Mesenchymal stem cell (in vitro differentiated cells and primary cell): ENCODE results near the gene KRT12.

Experiments used
- DNase-seq: peaks from one replicate; pipeline ENCODE4 v3.0.0-alpha.2; 2013
- H2AFZ ChIP-seq: one replicate; pipeline ENCODE4 v1.6.1; 2013; ENCODE audit warnings: low read depth, mild to moderate bottlenecking, control low read depth, inconsistent platforms, low read length, moderate library complexity
- H2AK5ac ChIP-seq: 2 replicates; pipeline ENCODE4 v1.6.1; 2013; ENCODE audit warnings: low read length, moderate library complexity, mild to moderate bottlenecking, inconsistent platforms; ENCODE audit not compliant: severe bottlenecking
- H2BK120ac ChIP-seq: one replicate; pipeline ENCODE4 v1.6.1; 2013; ENCODE audit warnings: low read depth, mild to moderate bottlenecking, inconsistent platforms, low read length, moderate library complexity
- H2BK12ac ChIP-seq, 2 experiments: one replicate each; pipeline ENCODE4 v1.6.1; 2013; ENCODE audit warnings: inconsistent platforms in 2 of 2, low read length in 2 of 2, mild to moderate bottlenecking in 2 of 2, moderate library complexity in 2 of 2, control low read depth in 1 of 2
- H2BK15ac ChIP-seq: one replicate; pipeline ENCODE4 v1.6.1; 2013; ENCODE audit warnings: mild to moderate bottlenecking, low read depth, inconsistent platforms; ENCODE audit not compliant: poor library complexity, severe bottlenecking
- H2BK5ac ChIP-seq: 2 replicates; pipeline ENCODE4 v1.6.1; 2013; ENCODE audit warnings: low read depth, mild to moderate bottlenecking, low read length, control low read depth, inconsistent platforms; ENCODE audit not compliant: poor library complexity, severe bottlenecking
- H3K14ac ChIP-seq, 2 experiments: one replicate each; pipeline ENCODE4 v1.6.1; 2013; ENCODE audit warnings: inconsistent platforms in 2 of 2, low read length in 2 of 2, control low read depth in 1 of 2, mild to moderate bottlenecking in 1 of 2, moderate library complexity in 1 of 2
- H3K18ac ChIP-seq, 2 experiments: one replicate each; pipeline ENCODE4 v1.6.1; 2013; ENCODE audit warnings: inconsistent platforms in 2 of 2, low read length in 2 of 2, control low read depth in 1 of 2, low read depth in 1 of 2, mild to moderate bottlenecking in 1 of 2
- H3K23ac ChIP-seq, 2 experiments: one replicate each; pipeline ENCODE4 v1.6.1; 2013; ENCODE audit warnings: inconsistent platforms in 2 of 2, low read length in 2 of 2, mild to moderate bottlenecking in 2 of 2, moderate library complexity in 2 of 2, control low read depth in 1 of 2
- H3K27ac ChIP-seq: 2 replicates; pipeline ENCODE4 v1.5.1; 2013; ENCODE audit warnings: mild to moderate bottlenecking, moderate library complexity, low read length, control low read depth, inconsistent platforms; ENCODE audit not compliant: poor library complexity, severe bottlenecking
- H3K27me3 ChIP-seq, 2 experiments: 2 replicates each; pipeline versions ENCODE4 v1.6.1 to v1.7.0; 2013; ENCODE audit warnings: low read length in 2 of 2, mild to moderate bottlenecking in 2 of 2, moderate library complexity in 2 of 2, control low read depth in 1 of 2, inconsistent platforms in 1 of 2; ENCODE audit not compliant: control insufficient read depth in 1 of 2, insufficient read depth in 1 of 2
- H3K36me3 ChIP-seq, 2 experiments: 2 replicates each; pipeline versions ENCODE4 v1.6.1 to v1.7.0; 2013; ENCODE audit warnings: low read length in 2 of 2, control low read depth in 1 of 2, inconsistent platforms in 1 of 2, low read depth in 1 of 2, mild to moderate bottlenecking in 1 of 2; ENCODE audit not compliant: insufficient read depth in 2 of 2, control insufficient read depth in 1 of 2
- H3K4ac ChIP-seq, 2 experiments: one replicate each; pipeline ENCODE4 v1.6.1; 2013; ENCODE audit warnings: inconsistent platforms in 2 of 2, low read length in 2 of 2, mild to moderate bottlenecking in 2 of 2, moderate library complexity in 2 of 2, control low read depth in 1 of 2, low read depth in 1 of 2
- H3K4me1 ChIP-seq: 2 replicates; pipeline ENCODE4 v1.6.1; 2013; ENCODE audit warnings: low read depth, low read length, control low read depth; ENCODE audit not compliant: control insufficient read depth, insufficient read depth
- H3K4me2 ChIP-seq: 2 replicates; pipeline ENCODE4 v1.6.1; 2013; ENCODE audit warnings: low read length, mild to moderate bottlenecking, inconsistent platforms; ENCODE audit not compliant: poor library complexity, severe bottlenecking
- H3K4me3 ChIP-seq, 2 experiments: 2 replicates each; pipeline versions ENCODE4 v1.5.1 to v1.7.0; 2013; ENCODE audit warnings: low read length in 2 of 2, mild to moderate bottlenecking in 2 of 2, control low read depth in 1 of 2, low read depth in 1 of 2; ENCODE audit not compliant: insufficient read depth in 1 of 2
- H3K79me1 ChIP-seq: replicated peaks from 2 replicates; pipeline ENCODE4 v1.6.1; 2013; ENCODE audit warnings: mild to moderate bottlenecking, control low read depth, low read length, inconsistent platforms; ENCODE audit not compliant: poor library complexity, severe bottlenecking
- H3K9ac ChIP-seq: 2 replicates; pipeline ENCODE4 v1.7.0; 2013; ENCODE audit warnings: mild to moderate bottlenecking, low read length, moderate library complexity
- H3K9me3 ChIP-seq: 2 replicates; pipeline ENCODE4 v1.7.0; 2013; ENCODE audit warnings: mild to moderate bottlenecking, low read length; ENCODE audit not compliant: control insufficient read depth
- H4K8ac ChIP-seq: one replicate; pipeline ENCODE4 v1.6.1; 2013; ENCODE audit warnings: inconsistent platforms, mild to moderate bottlenecking, low read length, moderate library complexity
- H4K91ac ChIP-seq: one replicate; pipeline ENCODE4 v1.6.1; 2013; ENCODE audit warnings: mild to moderate bottlenecking, low read length, inconsistent platforms
- WGBS: methylation state at CpG from one replicate; pipeline ENCODE4 v1.1.7; 2013; ENCODE audit warnings: mixed read lengths; 5-methylcytosine and 5-hydroxymethylcytosine counted together

The KRT12 gene

GRCh38 chr17:40836020-40836419 lies 31.0 kb downstream of the KRT12 start:
- Histone ChIP-seq H3K9ac (no peak overlapping the region), H4K8ac (no peak overlapping the region), H3K27me3 (no peaks in the 10 kb centered on the region), H2BK12ac (no peak overlapping the region), H3K14ac (no peak overlapping the region), H3K79me1 (peaks cover 5% of the 10 kb centered on the region), H3K23ac (no peak overlapping the region), H4K91ac (no peak overlapping the region), H3K9me3 (no peaks in the 10 kb centered on the region), H3K4me2 (no peak overlapping the region), H2BK5ac (no peak overlapping the region), H3K4me3 (no peak overlapping the region), H2BK120ac (no peak overlapping the region), H2AFZ (no peak overlapping the region), H2AK5ac (no peak overlapping the region), H3K27ac (no peak overlapping the region), H2BK15ac (no peak overlapping the region), H3K18ac (no peak overlapping the region), H3K4me1 (no peaks in the 10 kb centered on the region), H3K4ac (no peak overlapping the region), H3K36me3 (peaks cover 7 to 19% of the 10 kb centered on the region in 2 experiments)
- no peak for DNase-seq
- 100% methylated on average over 4 of the region's 4 CpGs for WGBS

GRCh38 chr17:40833882-40834281 lies 33.1 kb downstream of the KRT12 start:
- no peak overlapping the region for H3K18ac ChIP-seq
- no peaks in the 10 kb centered on the region for H3K4me1 ChIP-seq
- no peak overlapping the region for H4K91ac ChIP-seq
- no peak overlapping the region for H2BK5ac ChIP-seq
- no peak for DNase-seq
- H3K4me3 ChIP-seq, result no peak overlapping the region
- H3K4me2 ChIP-seq, result no peak overlapping the region
- H3K9ac ChIP-seq, result no peak overlapping the region
- no peak overlapping the region for H2BK12ac ChIP-seq
- H3K14ac ChIP-seq, result no peak overlapping the region
- no peaks in the 10 kb centered on the region for H3K9me3 ChIP-seq
- H3K27me3 ChIP-seq, result no peaks in the 10 kb centered on the region
- no peak overlapping the region for H4K8ac ChIP-seq
- H3K23ac ChIP-seq, result no peak overlapping the region
- no peak overlapping the region for H2AK5ac ChIP-seq
- no peak overlapping the region for H3K27ac ChIP-seq
- H2BK15ac ChIP-seq, result no peak overlapping the region
- H2BK120ac ChIP-seq, result no peak overlapping the region
- H2AFZ ChIP-seq, result no peak overlapping the region
- H3K36me3 ChIP-seq, result peaks cover 7 to 19% of the 10 kb centered on the region in 2 experiments
- H3K79me1 ChIP-seq, result peaks cover 7% of the 10 kb centered on the region
- H3K4ac ChIP-seq, result no peak overlapping the region

GRCh38 chr17:40832840-40833239 lies 34.2 kb downstream of the KRT12 start:
- 77% methylated on average over 1 of the region's 3 CpGs for WGBS
- Histone ChIP-seq H3K4me3 (no peak overlapping the region), H3K79me1 (peaks cover 7% of the 10 kb centered on the region), H3K4me1 (no peaks in the 10 kb centered on the region), H4K91ac (no peak overlapping the region), H3K27me3 (no peaks in the 10 kb centered on the region), H2BK15ac (no peak overlapping the region), H3K18ac (no peak overlapping the region), H3K23ac (no peak overlapping the region), H3K27ac (no peak overlapping the region), H2BK120ac (no peak overlapping the region), H2BK12ac (no peak overlapping the region), H3K9me3 (no peaks in the 10 kb centered on the region), H3K9ac (no peak overlapping the region), H3K4me2 (no peak overlapping the region), H3K14ac (no peak overlapping the region), H2AFZ (no peak overlapping the region), H3K4ac (no peak overlapping the region), H4K8ac (no peak overlapping the region), H3K36me3 (peaks cover 7 to 19% of the 10 kb centered on the region in 2 experiments), H2BK5ac (no peak overlapping the region), H2AK5ac (no peak overlapping the region)
- no peak for DNase-seq

- no peak overlapping the region for H3K4me3 ChIP-seq
- H4K8ac ChIP-seq, result no peak overlapping the region
- 100% methylated on average over 1 of the region's 2 CpGs for WGBS
- DNase-seq, result no peak
- H2BK5ac ChIP-seq, result no peak overlapping the region
- H3K4ac ChIP-seq, result no peak overlapping the region
- H3K4me2 ChIP-seq, result no peak overlapping the region
- no peak overlapping the region for H3K18ac ChIP-seq
- no peak overlapping the region for H3K14ac ChIP-seq
- no peak overlapping the region for H2AFZ ChIP-seq
- no peak overlapping the region for H2BK120ac ChIP-seq
- H4K91ac ChIP-seq, result no peak overlapping the region
- no peak overlapping the region for H2AK5ac ChIP-seq
- H3K27ac ChIP-seq, result no peak overlapping the region
- H3K27me3 ChIP-seq, result no peaks in the 10 kb centered on the region
- no peak overlapping the region for H2BK12ac ChIP-seq
- H3K4me1 ChIP-seq, result no peaks in the 10 kb centered on the region
- H3K9ac ChIP-seq, result no peak overlapping the region
- H2BK15ac ChIP-seq, result no peak overlapping the region
- H3K79me1 ChIP-seq, result peaks cover 15% of the 10 kb centered on the region
- H3K9me3 ChIP-seq, result no peaks in the 10 kb centered on the region
- peaks cover 7 to 16% of the 10 kb centered on the region in 2 experiments for H3K36me3 ChIP-seq
- no peak overlapping the region for H3K23ac ChIP-seq
These were observed 36.8 kb downstream of the KRT12 start for GRCh38 chr17:40830085-40830776.
